ENCODE measurements around the gene BAG1. TPM values are rescaled to one million over a fixed set of nuclear protein-coding genes. Genes with fewer than 3 reads are reported as not detected.

Gene BAG1
- total RNA-seq, 2 donors from 2014 or later: 162 to 166 TPM

- no peak for TF ChIP-seq CTCF (IDR thresholded peaks at IDR 0.05)
- H3K9me3 ChIP-seq: no peaks in the 10 kb centered on the region
- no peak for DNase-seq (ENCODE audit: low spot score)
- peaks cover 56% of the 10 kb centered on the region for H3K36me3 ChIP-seq
- H3K27me3 ChIP-seq: no peaks in the 10 kb centered on the region
- peak overlapping the region; percentile 69 to 98 for H3K4me3 ChIP-seq
- H3K4me1 ChIP-seq: peaks cover 0 to 25% of the 10 kb centered on the region in 2 donors
- peak overlapping the region; percentile 96 to 97 for H3K27ac ChIP-seq
Observed at GRCh38 chr9:33265211-33265865, 830 bp upstream of the BAG1 start.

DNA sequence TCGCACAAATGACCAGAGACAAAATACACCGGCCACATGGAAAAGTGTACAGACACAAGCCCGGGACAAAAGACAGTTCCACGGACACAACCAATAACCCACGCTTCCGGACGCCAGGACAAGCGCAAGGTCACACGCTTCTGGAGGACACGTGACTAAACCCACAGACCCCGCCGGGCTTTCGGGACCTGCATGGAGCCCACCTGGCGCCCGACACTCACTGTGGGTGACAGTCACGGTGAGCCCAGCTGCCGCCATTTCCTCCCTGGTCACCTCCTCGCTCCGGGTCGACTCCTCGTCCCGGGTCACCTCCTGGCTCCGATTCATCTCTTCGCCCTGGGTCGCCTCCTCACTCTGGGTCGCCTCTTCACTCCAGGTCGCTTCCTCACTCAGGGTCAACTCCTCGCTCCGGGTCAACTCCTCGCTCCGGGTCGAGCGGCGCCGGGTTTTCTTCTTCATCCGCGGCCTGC lies 470 bp downstream of the BAG1 start:
- H3K9me3 ChIP-seq: no peaks in the 10 kb centered on the region
- TF ChIP-seq CTCF (IDR thresholded peaks at IDR 0.05): no peak
- H3K27ac ChIP-seq: peak overlapping the region; percentile 96 to 97
- no peaks in the 10 kb centered on the region for H3K27me3 ChIP-seq
- H3K36me3 ChIP-seq: peaks cover 56% of the 10 kb centered on the region
- peak; percentile 75 for DNase-seq (ENCODE audit: low spot score)
- peaks cover 0 to 25% of the 10 kb centered on the region in 2 donors for H3K4me1 ChIP-seq
- H3K4me3 ChIP-seq: peak overlapping the region; percentile 98

GRCh38 chr9:33263131-33264002 lies 1.1 kb downstream of the BAG1 start:
- peak overlapping the region; percentile 98 for H3K4me3 ChIP-seq
- no peaks in the 10 kb centered on the region for H3K9me3 ChIP-seq
- H3K4me1 ChIP-seq: peaks cover 0 to 25% of the 10 kb centered on the region in 2 donors
- no peaks in the 10 kb centered on the region for H3K27me3 ChIP-seq
- H3K36me3 ChIP-seq: peaks cover 57% of the 10 kb centered on the region
- peak overlapping the region; percentile 96 to 97 for H3K27ac ChIP-seq
- DNase-seq (ENCODE audit: low spot score): peak; percentile 9
- TF ChIP-seq CTCF (IDR thresholded peaks at IDR 0.05): no peak

DNA sequence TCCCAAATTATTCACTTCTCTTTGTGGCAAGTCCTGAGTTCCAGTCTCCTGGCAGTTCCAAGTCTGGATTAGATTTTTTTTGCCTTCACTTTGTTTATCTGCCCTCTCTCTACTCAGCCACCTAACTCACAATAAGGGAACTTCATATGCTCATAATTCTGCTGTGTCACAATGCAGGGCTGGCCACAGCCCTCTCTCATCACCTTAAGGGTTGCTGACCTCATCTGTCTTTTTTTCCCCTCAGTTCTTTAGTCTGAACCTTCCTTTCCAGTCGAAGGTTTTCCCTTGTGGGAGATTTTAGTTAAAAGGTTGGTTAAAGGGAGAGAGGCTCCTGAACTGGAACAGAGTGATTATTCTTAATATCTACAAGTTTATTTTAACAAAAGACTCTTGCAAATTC lies 4.1 kb downstream of the BAG1 start:
- no peak for DNase-seq (ENCODE audit: low spot score)
- H3K4me1 ChIP-seq: peaks cover 0 to 12% of the 10 kb centered on the region in 2 donors
- H3K36me3 ChIP-seq: peaks cover 73% of the 10 kb centered on the region
- no peak overlapping the region for H3K4me3 ChIP-seq
- TF ChIP-seq CTCF (IDR thresholded peaks at IDR 0.05): no peak
- no peaks in the 10 kb centered on the region for H3K9me3 ChIP-seq
- H3K27ac ChIP-seq: no peak overlapping the region
- H3K27me3 ChIP-seq: no peaks in the 10 kb centered on the region

DNA sequence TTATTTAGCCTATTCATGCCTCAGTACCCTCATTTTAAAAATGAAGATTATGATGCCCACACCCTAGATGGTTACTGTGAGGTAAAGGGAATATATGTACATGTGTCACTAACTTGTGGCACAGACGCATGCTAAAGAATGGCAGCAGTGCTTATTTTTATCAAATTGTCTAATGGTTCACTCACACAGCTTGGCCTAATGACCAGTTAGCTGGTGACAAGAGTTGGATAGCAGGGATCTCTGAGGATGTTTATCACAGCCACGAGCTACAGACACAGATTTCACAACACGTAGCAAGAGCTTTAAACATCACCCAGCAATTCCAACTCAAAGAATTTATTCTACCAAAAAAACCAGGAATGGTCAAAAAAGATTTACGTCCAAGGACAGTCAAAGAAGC lies 7.2 kb downstream of the BAG1 start:
- no peaks in the 10 kb centered on the region for H3K9me3 ChIP-seq
- no peaks in the 10 kb centered on the region for H3K27me3 ChIP-seq
- no peak for DNase-seq (ENCODE audit: low spot score)
- H3K27ac ChIP-seq: peak overlapping the region in 1 of 2 donors; percentile 56
- TF ChIP-seq CTCF (IDR thresholded peaks at IDR 0.05): no peak
- H3K4me1 ChIP-seq: no peaks in the 10 kb centered on the region
- H3K36me3 ChIP-seq: peaks cover 94% of the 10 kb centered on the region
- H3K4me3 ChIP-seq: no peak overlapping the region

Data from right atrium auricular region (tissue), 2 donors.